H9 (cell line): Measurements from ENCODE around the gene ACTR2. TPM values are rescaled to one million over a fixed set of nuclear protein-coding genes. Genes with fewer than 3 reads are reported as not detected.

Experiments
- DNase-seq: peaks from one replicate; pipeline ENCODE4 v3.0.0-alpha.2; 2017
- H2AFZ ChIP-seq: one replicate; pipeline ENCODE4 v1.6.1; 2013; ENCODE audit warnings: mild to moderate bottlenecking, low read length, control low read depth, moderate library complexity
- H2AK5ac ChIP-seq: 2 replicates; pipeline ENCODE4 v1.6.1; 2013; ENCODE audit warnings: low read length, control low read depth, mixed read lengths; ENCODE audit not compliant: insufficient read length
- H2BK120ac ChIP-seq: one replicate; pipeline ENCODE4 v1.6.1; 2013; ENCODE audit warnings: low read depth, mild to moderate bottlenecking, low read length, control low read depth, inconsistent platforms; ENCODE audit not compliant: poor library complexity, severe bottlenecking
- H2BK12ac ChIP-seq: 2 replicates; pipeline ENCODE4 v1.6.1; 2013; ENCODE audit warnings: low read length, control low read depth, mixed read lengths, low read depth; ENCODE audit not compliant: insufficient read length
- H2BK15ac ChIP-seq: 2 replicates; pipeline ENCODE4 v1.6.1; 2013; ENCODE audit warnings: low read depth, low read length, control low read depth
- H2BK20ac ChIP-seq: one replicate; pipeline ENCODE4 v1.6.1; 2013; ENCODE audit warnings: low read depth, mild to moderate bottlenecking, low read length, control low read depth, inconsistent platforms; ENCODE audit not compliant: poor library complexity, severe bottlenecking
- H2BK5ac ChIP-seq: 2 replicates; pipeline ENCODE4 v1.6.1; 2013; ENCODE audit warnings: low read length, control low read depth, mixed read lengths; ENCODE audit not compliant: insufficient read length
- H3K14ac ChIP-seq: 2 replicates; pipeline ENCODE4 v1.6.1; 2013; ENCODE audit warnings: low read length, control low read depth; ENCODE audit not compliant: insufficient read depth
- H3K18ac ChIP-seq: 2 replicates; pipeline ENCODE4 v1.6.1; 2013; ENCODE audit warnings: low read depth, mild to moderate bottlenecking, mixed read lengths, low read length, control low read depth; ENCODE audit not compliant: insufficient read length
- H3K23ac ChIP-seq: 2 replicates; pipeline ENCODE4 v1.6.1; 2013; ENCODE audit warnings: low read length, control low read depth, mixed read lengths, low read depth; ENCODE audit not compliant: insufficient read length
- H3K23me2 ChIP-seq: 2 replicates; pipeline ENCODE4 v1.6.1; 2013; ENCODE audit warnings: low read depth, mild to moderate bottlenecking, mixed read lengths, low read length, control low read depth; ENCODE audit not compliant: insufficient read length, poor library complexity, severe bottlenecking
- H3K27ac ChIP-seq: 2 replicates; pipeline ENCODE4 v1.5.1; 2013; ENCODE audit warnings: low read length, control low read depth, mixed read lengths, low read depth; ENCODE audit not compliant: insufficient read length
- H3K27me3 ChIP-seq: 2 replicates; pipeline ENCODE4 v1.6.1; 2013; ENCODE audit warnings: low read length, control low read depth, inconsistent platforms; ENCODE audit not compliant: insufficient read depth
- H3K4ac ChIP-seq: 2 replicates; pipeline ENCODE4 v1.6.1; 2013; ENCODE audit warnings: low read depth, mild to moderate bottlenecking, control low read depth, inconsistent platforms, low read length, moderate library complexity
- H3K4me1 ChIP-seq: 2 replicates; pipeline ENCODE4 v1.6.1; 2013; ENCODE audit warnings: low read length, control low read depth, inconsistent platforms; ENCODE audit not compliant: insufficient read depth
- H3K4me2 ChIP-seq: 2 replicates; pipeline ENCODE4 v1.6.1; 2013; ENCODE audit warnings: low read length, control low read depth, mixed read lengths; ENCODE audit not compliant: insufficient read length, insufficient read depth
- H3K56ac ChIP-seq: 2 replicates; pipeline ENCODE4 v1.6.1; 2013; ENCODE audit warnings: low read depth, mild to moderate bottlenecking, mixed read lengths, low read length, control low read depth; ENCODE audit not compliant: insufficient read length
- H3K79me1 ChIP-seq: 2 replicates; pipeline ENCODE4 v1.6.1; 2013; ENCODE audit warnings: low read depth, mild to moderate bottlenecking, moderate library complexity, low read length, control low read depth, inconsistent platforms; ENCODE audit not compliant: insufficient read depth, poor library complexity, severe bottlenecking
- H3K79me2 ChIP-seq: 2 replicates; pipeline ENCODE4 v1.6.1; 2013; ENCODE audit warnings: low read length, control low read depth, inconsistent platforms; ENCODE audit not compliant: insufficient read depth
- H3K9ac ChIP-seq: 2 replicates; pipeline ENCODE4 v1.6.1; 2013; ENCODE audit warnings: low read length, control low read depth, mixed read lengths; ENCODE audit not compliant: insufficient read length; ENCODE audit errors: extremely low read depth
- H3K9me3 ChIP-seq: one replicate; pipeline ENCODE4 v1.6.1; 2013; ENCODE audit warnings: low read depth, low read length, inconsistent platforms; ENCODE audit not compliant: control insufficient read depth
- H3T11ph ChIP-seq: one replicate; pipeline ENCODE4 v1.6.1; 2013; ENCODE audit warnings: mild to moderate bottlenecking, low read length, control low read depth, inconsistent platforms
- H4K20me1 ChIP-seq: one replicate; pipeline ENCODE4 v1.6.1; 2013; ENCODE audit not compliant: control insufficient read depth, insufficient read length, insufficient read depth
- H4K5ac ChIP-seq: 2 replicates; pipeline ENCODE4 v1.6.1; 2013; ENCODE audit warnings: low read depth, mild to moderate bottlenecking, mixed read lengths, low read length, control low read depth; ENCODE audit not compliant: insufficient read length
- H4K8ac ChIP-seq: replicated peaks from 2 replicates; pipeline ENCODE4 v1.6.1; 2013; ENCODE audit warnings: low read length, control low read depth, mixed read lengths, low read depth; ENCODE audit not compliant: insufficient read length
- H4K91ac ChIP-seq: 2 replicates; pipeline ENCODE4 v1.6.1; 2013; ENCODE audit warnings: low read depth, mild to moderate bottlenecking, moderate library complexity, mixed read lengths, low read length, control low read depth; ENCODE audit not compliant: insufficient read length
- H3K27ac Mint-ChIP-seq, 3 experiments: 2 replicates in 2 of 3; 3 replicates in 1 of 3; pipeline ENCODE4 v1.8.0; 2020 to 2021; ENCODE audit warnings: mixed read lengths in 3 of 3, mild to moderate bottlenecking in 1 of 3, moderate library complexity in 1 of 3
- H3K27me3 Mint-ChIP-seq: 2 replicates; pipeline ENCODE4 v1.8.0; 2021; ENCODE audit warnings: low read depth, mild to moderate bottlenecking, moderate library complexity, mixed read lengths
- H3K36me3 Mint-ChIP-seq, 3 experiments: 2 replicates in 2 of 3; 3 replicates in 1 of 3; pipeline ENCODE4 v1.8.0; 2020 to 2021; ENCODE audit warnings: low read depth in 3 of 3, mixed read lengths in 3 of 3; ENCODE audit not compliant: insufficient read depth in 1 of 3
- H3K4me1 Mint-ChIP-seq, 2 experiments: 2 replicates each; pipeline ENCODE4 v1.8.0; 2020; ENCODE audit warnings: mixed read lengths in 2 of 2
- H3K4me3 Mint-ChIP-seq, 2 experiments: 2 replicates in 1 of 2; 3 replicates in 1 of 2; pipeline ENCODE4 v1.8.0; 2020 to 2021; ENCODE audit warnings: mild to moderate bottlenecking in 2 of 2, mixed read lengths in 2 of 2, moderate library complexity in 1 of 2
- H3K9me3 Mint-ChIP-seq, 2 experiments: 2 replicates in 1 of 2; 3 replicates in 1 of 2; pipeline ENCODE4 v1.8.0; 2020; ENCODE audit warnings: mild to moderate bottlenecking in 2 of 2, mixed read lengths in 2 of 2, moderate library complexity in 1 of 2
- WGBS: extraction: QIAGEN DNeasy Blood & Tissue Kit; methylation state at CpG from one replicate; pipeline ENCODE4 v1.1.7; 2013; ENCODE audit warnings: missing lambda C conversion rate, low lambda C conversion rate, mixed read lengths; ENCODE audit not compliant: insufficient read length; ENCODE audit errors: extremely low coverage; 5-methylcytosine and 5-hydroxymethylcytosine counted together
- total RNA-seq: library from RNA; stranded (reverse); gene quantifications from 2 replicates; pipeline ENCODE4 v1.2.1, GENCODE V29; 2021
- TF ChIP-seq, protein P1 (sequence below): fragments of 200-600 bp; sonication (generic); conservative IDR thresholded peaks from 3 replicates; pipeline ENCODE4 v1.8.0; 2021; ENCODE audit warnings: antibody characterized with exemption, mild to moderate bottlenecking

Gene ACTR2
- total RNA-seq, 1 experiment from 2014 or later = 176 TPM

GRCh38 chr2:65273344-65273743 is 45.7 kb downstream of the ACTR2 start:
- Mint-ChIP-seq H3K27ac (no peak overlapping the region), H3K36me3 (peaks cover 3 to 33% (median 9%) of the 10 kb centered on the region in 3 experiments; a peak in 6 of 7 replicates)
- no CpG with 5 or more reads among the region's 8 CpGs for WGBS

More at GRCh38 chr2:65273344-65273743, 45.7 kb downstream of the ACTR2 start:
- Histone ChIP-seq H4K8ac (no peak overlapping the region), H4K20me1 (no peaks in the 10 kb centered on the region), H4K91ac (no peak overlapping the region), H3K9me3 (no peaks in the 10 kb centered on the region), H3K27ac (no peak overlapping the region), H2BK15ac (no peak overlapping the region), H2AFZ (no peak overlapping the region), H3K14ac (no peak overlapping the region), H4K5ac (no peak overlapping the region), H2BK120ac (no peak overlapping the region), H2AK5ac (no peak overlapping the region), H3K23me2 (no peaks in the 10 kb centered on the region), H3K4me1 (no peaks in the 10 kb centered on the region; the same call in 1 of the 2 replicates), H2BK5ac (no peak overlapping the region), H3K23ac (no peak overlapping the region), H3T11ph (no peak overlapping the region), H3K9ac (no peak overlapping the region), H3K79me2 (no peaks in the 10 kb centered on the region), H3K56ac (no peak overlapping the region), H3K27me3 (peaks cover 44% of the 10 kb centered on the region), H3K18ac (no peak overlapping the region), H2BK20ac (no peak overlapping the region), H2BK12ac (no peak overlapping the region), H3K4ac (no peak overlapping the region), H3K79me1 (no peaks in the 10 kb centered on the region), H3K4me2 (no peak overlapping the region)
- H3K4me1 Mint-ChIP-seq = peaks cover 17 to 19% of the 10 kb centered on the region in 2 experiments
- TF ChIP-seq, protein P1, sequence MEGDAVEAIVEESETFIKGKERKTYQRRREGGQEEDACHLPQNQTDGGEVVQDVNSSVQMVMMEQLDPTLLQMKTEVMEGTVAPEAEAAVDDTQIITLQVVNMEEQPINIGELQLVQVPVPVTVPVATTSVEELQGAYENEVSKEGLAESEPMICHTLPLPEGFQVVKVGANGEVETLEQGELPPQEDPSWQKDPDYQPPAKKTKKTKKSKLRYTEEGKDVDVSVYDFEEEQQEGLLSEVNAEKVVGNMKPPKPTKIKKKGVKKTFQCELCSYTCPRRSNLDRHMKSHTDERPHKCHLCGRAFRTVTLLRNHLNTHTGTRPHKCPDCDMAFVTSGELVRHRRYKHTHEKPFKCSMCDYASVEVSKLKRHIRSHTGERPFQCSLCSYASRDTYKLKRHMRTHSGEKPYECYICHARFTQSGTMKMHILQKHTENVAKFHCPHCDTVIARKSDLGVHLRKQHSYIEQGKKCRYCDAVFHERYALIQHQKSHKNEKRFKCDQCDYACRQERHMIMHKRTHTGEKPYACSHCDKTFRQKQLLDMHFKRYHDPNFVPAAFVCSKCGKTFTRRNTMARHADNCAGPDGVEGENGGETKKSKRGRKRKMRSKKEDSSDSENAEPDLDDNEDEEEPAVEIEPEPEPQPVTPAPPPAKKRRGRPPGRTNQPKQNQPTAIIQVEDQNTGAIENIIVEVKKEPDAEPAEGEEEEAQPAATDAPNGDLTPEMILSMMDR = no peak
- H3K27me3 Mint-ChIP-seq = peaks cover 90% of the 10 kb centered on the region
- no peak overlapping the region for H3K4me3 Mint-ChIP-seq
- no peaks in the 10 kb centered on the region; a peak in 2 of 5 replicates for H3K9me3 Mint-ChIP-seq
- no peak for DNase-seq
